ENCODE measurements around the gene ZNF672. TPM values are rescaled to one million over a fixed set of nuclear protein-coding genes. Genes with fewer than 3 reads are reported as not detected.

Gene ZNF672
- total and polyA plus RNA-seq, 2 experiments from 2014 or later, result 10.5 to 13.8 TPM

DNA sequence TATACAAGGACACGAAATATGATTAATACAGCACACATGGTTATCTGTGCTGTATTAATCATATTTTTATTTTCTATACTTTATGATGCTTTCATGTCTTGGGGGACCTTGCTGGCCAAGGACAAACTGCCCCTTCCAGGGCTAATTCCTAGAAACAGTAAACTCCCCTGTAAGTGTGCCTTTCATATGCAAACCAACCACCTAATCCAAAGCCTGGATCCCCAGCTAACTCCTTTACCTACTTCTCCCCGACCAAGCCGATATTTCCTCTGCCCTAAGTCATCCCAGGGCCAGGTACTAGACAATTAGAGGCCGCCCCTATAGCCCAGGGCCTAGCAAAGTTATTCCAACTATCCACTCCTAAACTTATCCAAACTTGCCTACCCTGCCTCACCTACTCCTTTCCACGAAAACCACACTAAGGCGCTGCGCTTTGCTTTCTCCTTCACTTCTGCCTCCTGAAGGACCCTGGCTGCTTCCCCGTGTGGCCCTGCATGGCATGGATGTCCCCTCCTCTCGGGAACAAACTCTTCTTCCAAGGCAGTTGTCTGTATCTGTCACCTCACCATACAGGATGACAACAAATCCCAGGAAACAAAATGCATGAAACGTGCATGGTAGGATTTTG, 22.5 kb upstream of the ZNF672 start:
- WGBS, 2 experiments (ENCODE audit: low coverage in 1 of 2, low lambda C conversion rate in 2 of 2, missing lambda C conversion rate in 2 of 2), result 87 to 88% methylated on average over 10 of the region's 10 CpGs
- in situ Hi-C loops (cut with MboI), result no loop called here
- Histone ChIP-seq H2AFZ (no peak overlapping the region), H3K9me2 (ENCODE audit: insufficient read depth) (no peaks in the 10 kb centered on the region), H3K27ac (no peak overlapping the region), H3K27me3 (replicated peaks; ENCODE audit: insufficient read depth) (no peaks in the 10 kb centered on the region), H4K20me1 (ENCODE audit: insufficient read depth) (no peaks in the 10 kb centered on the region), H3K79me2 (ENCODE audit: insufficient read depth) (peaks cover 79% of the 10 kb centered on the region), H3F3A (ENCODE audit: insufficient read depth) (peaks cover 10% of the 10 kb centered on the region; the same call in 1 of the 2 replicates), H3K9ac (no peak overlapping the region), H3K4me3 (no peak overlapping the region), H3K36me3 (ENCODE audit: low read depth) (peaks cover 53% of the 10 kb centered on the region), H3K4me1 (ENCODE audit: insufficient read depth) (peaks cover 24% of the 10 kb centered on the region), H3K4me2 (ENCODE audit: unreplicated experiment) (no peak overlapping the region), H3K9me3 (ENCODE audit: low read depth) (no peaks in the 10 kb centered on the region)
- no peak for TF ChIP-seq EZH2phosphoT487 (IDR thresholded peaks at IDR 0.05; ENCODE audit: insufficient read depth, low read depth)
- no peak for TF ChIP-seq EZH2 (IDR thresholded peaks at IDR 0.05; ENCODE audit: insufficient read depth, poor library complexity, severe bottlenecking)
- DNase-seq, result no peak

DNA sequence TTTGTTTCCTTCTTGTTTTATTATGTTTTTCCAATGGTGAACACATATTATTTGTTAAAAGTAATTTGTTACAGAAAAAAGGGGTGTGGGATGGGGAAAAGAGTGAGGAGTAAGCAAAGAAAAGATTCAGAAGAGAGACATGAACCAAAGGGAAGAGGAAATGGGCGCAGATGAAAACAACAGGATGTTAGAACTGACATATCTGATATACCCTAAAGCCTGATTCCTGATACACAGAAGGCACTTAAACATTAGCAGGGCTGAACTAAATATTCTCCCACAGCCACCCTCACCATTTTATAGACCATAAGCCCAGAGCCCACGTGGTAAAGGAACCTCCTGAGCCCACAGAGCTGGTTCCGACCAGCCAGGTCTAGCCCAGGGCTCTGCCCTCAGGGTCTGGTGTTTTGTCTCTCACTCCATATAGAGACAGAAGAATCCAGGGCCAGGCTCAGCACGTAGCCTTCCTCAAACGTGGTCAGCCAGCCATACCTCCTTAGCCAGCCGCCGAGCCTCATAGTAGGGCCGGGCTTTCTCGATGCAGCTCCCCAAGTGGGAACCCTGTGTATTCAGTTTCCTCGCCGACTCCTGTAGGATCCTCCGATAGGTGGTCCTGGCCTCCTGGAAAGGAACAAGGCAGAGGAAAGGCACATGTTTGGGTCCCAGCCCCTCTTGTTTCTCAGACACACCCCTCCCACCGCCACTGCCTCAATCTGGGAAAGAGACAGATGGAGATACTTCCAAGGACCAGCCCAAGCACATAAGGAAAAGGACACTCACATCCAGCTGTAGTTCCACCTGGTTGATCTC, 21.8 kb upstream of the ZNF672 start:
- Histone ChIP-seq H2AFZ (no peak overlapping the region), H3K27me3 (replicated peaks; ENCODE audit: insufficient read depth) (no peaks in the 10 kb centered on the region), H3K9ac (no peak overlapping the region), H4K20me1 (ENCODE audit: insufficient read depth) (no peaks in the 10 kb centered on the region), H3K27ac (no peak overlapping the region), H3F3A (ENCODE audit: insufficient read depth) (peaks cover 14% of the 10 kb centered on the region; the same call in 1 of the 2 replicates), H3K9me3 (ENCODE audit: low read depth) (no peaks in the 10 kb centered on the region), H3K4me3 (no peak overlapping the region), H3K36me3 (ENCODE audit: low read depth) (peaks cover 47% of the 10 kb centered on the region), H3K79me2 (ENCODE audit: insufficient read depth) (peaks cover 84% of the 10 kb centered on the region), H3K9me2 (ENCODE audit: insufficient read depth) (no peaks in the 10 kb centered on the region), H3K4me2 (ENCODE audit: unreplicated experiment) (no peak overlapping the region), H3K4me1 (ENCODE audit: insufficient read depth) (peaks cover 24% of the 10 kb centered on the region)
- no peak for DNase-seq
- in situ Hi-C loops (cut with MboI), result no loop called here
- WGBS, 2 experiments (ENCODE audit: low coverage in 1 of 2, low lambda C conversion rate in 2 of 2, missing lambda C conversion rate in 2 of 2), result 94 to 97% methylated on average over 13 of the region's 13 CpGs
- TF ChIP-seq EZH2phosphoT487 (IDR thresholded peaks at IDR 0.05; ENCODE audit: insufficient read depth, low read depth), result no peak
- no peak for TF ChIP-seq EZH2 (IDR thresholded peaks at IDR 0.05; ENCODE audit: insufficient read depth, poor library complexity, severe bottlenecking)

DNA sequence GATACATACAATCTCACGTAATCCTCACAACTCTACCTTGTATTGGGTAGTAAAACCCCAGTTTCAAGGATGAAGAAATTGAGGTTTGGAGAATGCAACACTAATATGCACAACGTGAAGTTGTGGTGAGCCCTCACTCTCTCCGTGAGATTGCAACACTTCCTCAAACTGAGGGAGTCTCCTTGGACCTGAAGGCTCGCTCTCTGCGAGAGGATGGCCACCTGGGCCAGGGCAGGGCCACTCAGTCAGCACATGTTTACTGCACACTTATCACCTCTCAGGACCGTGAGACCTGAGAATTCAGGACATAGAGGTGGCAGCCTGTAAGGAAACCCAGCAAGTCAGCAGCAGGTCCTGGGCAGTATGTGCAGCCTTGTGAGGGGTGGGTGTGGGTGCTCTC, 21.0 kb upstream of the ZNF672 start:
- in situ Hi-C loops (cut with MboI), result no loop called here
- Histone ChIP-seq H3K36me3 (ENCODE audit: low read depth) (peaks cover 44% of the 10 kb centered on the region), H3F3A (ENCODE audit: insufficient read depth) (peaks cover 22% of the 10 kb centered on the region; the same call in 1 of the 2 replicates), H2AFZ (no peak overlapping the region), H3K4me2 (ENCODE audit: unreplicated experiment) (no peak overlapping the region), H3K9me3 (ENCODE audit: low read depth) (no peaks in the 10 kb centered on the region), H3K27ac (no peak overlapping the region), H3K4me3 (no peak overlapping the region), H3K4me1 (ENCODE audit: insufficient read depth) (peaks cover 32% of the 10 kb centered on the region), H3K79me2 (ENCODE audit: insufficient read depth) (peaks cover 92% of the 10 kb centered on the region), H3K9ac (no peak overlapping the region), H4K20me1 (ENCODE audit: insufficient read depth) (no peaks in the 10 kb centered on the region), H3K27me3 (replicated peaks; ENCODE audit: insufficient read depth) (no peaks in the 10 kb centered on the region), H3K9me2 (ENCODE audit: insufficient read depth) (no peaks in the 10 kb centered on the region)
- DNase-seq, result no peak
- no peak for TF ChIP-seq EZH2phosphoT487 (IDR thresholded peaks at IDR 0.05; ENCODE audit: insufficient read depth, low read depth)
- WGBS, 2 experiments (ENCODE audit: low coverage in 1 of 2, low lambda C conversion rate in 2 of 2, missing lambda C conversion rate in 2 of 2), result 96 to 97% methylated on average over 6 of the region's 6 CpGs

DNA sequence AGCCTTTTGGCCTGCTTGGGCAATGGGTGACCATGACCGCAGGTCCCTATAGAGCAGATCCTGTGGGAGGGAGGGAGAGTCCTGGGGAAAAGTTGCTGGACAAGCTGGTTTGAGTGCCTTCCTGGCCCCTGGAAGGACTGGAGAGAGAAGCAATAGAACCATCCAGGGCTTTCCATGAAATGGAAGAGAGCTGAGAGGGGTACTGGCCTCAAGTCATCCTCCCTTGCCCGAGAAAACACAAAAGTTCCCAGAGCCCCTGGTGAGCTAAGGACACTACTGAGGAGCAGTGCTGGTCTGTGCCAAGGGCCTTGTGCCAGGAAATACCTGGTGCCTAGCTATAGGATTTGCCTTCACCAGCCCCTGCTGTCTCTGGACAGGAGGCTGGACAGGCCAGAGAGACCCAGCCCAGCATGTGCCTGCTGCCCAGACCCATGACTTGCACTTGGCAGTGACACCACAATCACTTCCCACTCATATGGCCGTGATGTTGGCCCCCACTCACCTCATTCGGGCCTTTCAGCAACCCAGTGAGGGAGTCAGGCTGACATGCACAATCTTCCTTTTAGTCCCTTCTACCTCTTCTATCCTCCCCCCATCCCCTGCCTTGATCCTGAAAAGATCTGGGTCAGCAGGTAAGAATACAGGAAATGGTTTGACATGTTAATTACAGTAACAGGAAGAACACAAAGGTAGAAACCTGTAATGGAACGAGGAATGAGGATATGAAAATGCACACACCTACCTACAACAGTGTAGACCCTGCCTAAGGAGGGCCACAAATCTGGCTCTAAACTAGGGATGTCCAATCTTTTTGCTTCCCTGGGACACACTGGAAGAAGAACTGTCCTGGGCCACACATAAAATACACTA, 19.3 kb upstream of the ZNF672 start:
- in situ Hi-C loops (cut with MboI), result no loop called here
- Histone ChIP-seq H4K20me1 (ENCODE audit: insufficient read depth) (no peaks in the 10 kb centered on the region), H3K9me3 (ENCODE audit: low read depth) (no peaks in the 10 kb centered on the region), H3K9ac (no peak overlapping the region), H3K27ac (no peak overlapping the region), H3K36me3 (ENCODE audit: low read depth) (peaks cover 31% of the 10 kb centered on the region), H3K27me3 (replicated peaks; ENCODE audit: insufficient read depth) (no peaks in the 10 kb centered on the region), H3K79me2 (ENCODE audit: insufficient read depth) (peaks cover 91% of the 10 kb centered on the region), H3K4me2 (ENCODE audit: unreplicated experiment) (peak overlapping the region; percentile 5), H3K4me3 (no peak overlapping the region), H3K9me2 (ENCODE audit: insufficient read depth) (no peaks in the 10 kb centered on the region), H3F3A (ENCODE audit: insufficient read depth) (peaks cover 39% of the 10 kb centered on the region), H2AFZ (no peak overlapping the region), H3K4me1 (ENCODE audit: insufficient read depth) (peaks cover 46% of the 10 kb centered on the region)
- 87 to 89% methylated on average over 5 of the region's 5 CpGs for WGBS, 2 experiments (ENCODE audit: low coverage in 1 of 2, low lambda C conversion rate in 2 of 2, missing lambda C conversion rate in 2 of 2)
- DNase-seq, result no peak
- no peak for TF ChIP-seq EZH2phosphoT487 (IDR thresholded peaks at IDR 0.05; ENCODE audit: insufficient read depth, low read depth)
- TF ChIP-seq EZH2 (IDR thresholded peaks at IDR 0.05; ENCODE audit: insufficient read depth, poor library complexity, severe bottlenecking), result no peak

Data from GM23248 (cell line).